Measurements from ENCODE around the gene FBN3.

The FBN3 gene

DNA sequence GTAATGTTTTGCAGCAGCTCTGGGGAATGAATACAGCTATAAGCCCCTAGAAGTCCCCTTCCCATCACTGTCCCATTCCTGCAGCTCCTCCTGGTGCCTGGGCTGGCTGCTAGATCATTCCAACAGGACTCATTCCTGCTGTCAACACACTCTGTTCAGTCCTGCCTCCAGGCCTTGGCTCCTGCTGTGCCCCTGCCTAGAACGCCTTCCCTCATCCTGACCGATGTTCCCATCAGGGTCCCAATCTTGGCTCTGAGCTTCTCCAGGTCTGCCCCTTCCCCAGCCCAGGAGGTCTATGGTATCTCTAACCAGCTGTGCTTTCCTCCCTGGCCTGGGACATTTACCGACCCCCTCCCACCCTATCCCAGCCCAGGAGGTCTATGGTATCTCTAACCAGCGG, 48.1 kb downstream of the FBN3 start:
- TF ChIP-seq, protein P1, sequence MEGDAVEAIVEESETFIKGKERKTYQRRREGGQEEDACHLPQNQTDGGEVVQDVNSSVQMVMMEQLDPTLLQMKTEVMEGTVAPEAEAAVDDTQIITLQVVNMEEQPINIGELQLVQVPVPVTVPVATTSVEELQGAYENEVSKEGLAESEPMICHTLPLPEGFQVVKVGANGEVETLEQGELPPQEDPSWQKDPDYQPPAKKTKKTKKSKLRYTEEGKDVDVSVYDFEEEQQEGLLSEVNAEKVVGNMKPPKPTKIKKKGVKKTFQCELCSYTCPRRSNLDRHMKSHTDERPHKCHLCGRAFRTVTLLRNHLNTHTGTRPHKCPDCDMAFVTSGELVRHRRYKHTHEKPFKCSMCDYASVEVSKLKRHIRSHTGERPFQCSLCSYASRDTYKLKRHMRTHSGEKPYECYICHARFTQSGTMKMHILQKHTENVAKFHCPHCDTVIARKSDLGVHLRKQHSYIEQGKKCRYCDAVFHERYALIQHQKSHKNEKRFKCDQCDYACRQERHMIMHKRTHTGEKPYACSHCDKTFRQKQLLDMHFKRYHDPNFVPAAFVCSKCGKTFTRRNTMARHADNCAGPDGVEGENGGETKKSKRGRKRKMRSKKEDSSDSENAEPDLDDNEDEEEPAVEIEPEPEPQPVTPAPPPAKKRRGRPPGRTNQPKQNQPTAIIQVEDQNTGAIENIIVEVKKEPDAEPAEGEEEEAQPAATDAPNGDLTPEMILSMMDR (IDR thresholded peaks at IDR 0.05; ENCODE audit: low read depth, low read length, missing control alignments), result no peak
- no peak for DNase-seq (ENCODE audit: low read depth)
- H3K4me3 ChIP-seq (ENCODE audit: low read depth, low read length), result no peak overlapping the region

DNA sequence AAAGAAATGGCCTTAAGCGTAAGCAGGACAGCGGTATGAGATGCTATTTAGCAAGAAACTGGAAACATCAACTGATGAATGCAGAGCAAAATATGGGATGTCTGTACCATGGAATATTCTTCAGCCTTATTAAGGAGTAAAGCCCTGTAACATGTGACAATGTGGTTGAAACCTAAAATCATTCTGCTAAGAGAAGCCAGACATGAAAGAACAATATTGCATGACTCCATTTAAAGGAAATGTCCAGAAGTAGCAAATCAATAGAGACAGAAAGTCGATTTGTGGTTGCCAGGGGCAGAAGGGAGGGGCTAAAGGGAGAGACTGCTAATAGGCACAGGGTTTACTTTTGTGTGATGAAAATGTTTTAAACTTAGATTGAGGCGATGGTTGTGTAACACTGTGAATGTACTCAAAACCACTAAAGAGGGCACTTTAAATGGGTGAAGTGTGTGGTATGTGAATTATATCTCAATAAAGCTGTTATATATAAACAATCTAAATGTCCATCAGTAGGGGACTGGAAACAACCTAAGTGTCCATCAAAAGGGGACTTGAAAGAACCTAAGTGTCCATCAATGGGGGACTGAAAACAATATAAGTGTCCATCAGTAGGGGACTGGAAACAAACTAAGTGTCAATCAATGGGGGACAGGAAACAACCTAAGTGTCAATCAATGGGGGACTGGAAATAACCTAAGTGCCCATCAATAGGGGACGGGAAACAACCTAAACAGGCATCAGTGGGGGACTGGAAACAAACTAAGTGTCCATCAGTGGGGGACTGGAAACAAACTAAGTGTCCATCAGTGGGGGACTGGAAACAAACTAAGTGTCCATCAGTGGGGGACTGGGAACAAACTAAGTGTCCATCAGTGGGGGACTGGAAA, 51.5 kb downstream of the FBN3 start:
- DNase-seq (ENCODE audit: low read depth), result no peak
- H3K4me3 ChIP-seq (ENCODE audit: low read depth, low read length), result no peak overlapping the region
- TF ChIP-seq, protein P1 (IDR thresholded peaks at IDR 0.05; ENCODE audit: low read depth, low read length, missing control alignments), result no peak

DNA sequence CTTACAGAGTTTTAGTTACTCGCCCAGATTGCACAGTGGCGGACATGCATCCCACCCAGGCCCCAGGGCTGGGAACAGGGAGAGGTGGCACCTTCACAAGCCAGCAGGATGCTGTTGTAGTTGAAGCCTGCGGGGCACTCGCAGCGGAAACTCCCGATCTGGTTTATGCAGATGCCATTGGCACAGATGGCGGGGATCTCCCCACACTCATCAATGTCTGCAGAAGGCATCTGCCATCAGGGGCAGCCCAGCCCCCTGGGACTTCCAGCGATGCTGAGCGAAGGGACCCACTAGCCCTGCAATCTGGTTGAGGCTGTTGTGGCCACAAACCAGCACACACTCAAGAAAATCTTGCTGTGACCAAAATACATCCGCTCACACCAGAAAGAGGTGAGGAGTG, 52.2 kb downstream of the FBN3 start:
- TF ChIP-seq, protein P1 (IDR thresholded peaks at IDR 0.05; ENCODE audit: low read depth, low read length, missing control alignments), result no peak
- no peak for DNase-seq (ENCODE audit: low read depth)
- no peak overlapping the region for H3K4me3 ChIP-seq (ENCODE audit: low read depth, low read length)

DNA sequence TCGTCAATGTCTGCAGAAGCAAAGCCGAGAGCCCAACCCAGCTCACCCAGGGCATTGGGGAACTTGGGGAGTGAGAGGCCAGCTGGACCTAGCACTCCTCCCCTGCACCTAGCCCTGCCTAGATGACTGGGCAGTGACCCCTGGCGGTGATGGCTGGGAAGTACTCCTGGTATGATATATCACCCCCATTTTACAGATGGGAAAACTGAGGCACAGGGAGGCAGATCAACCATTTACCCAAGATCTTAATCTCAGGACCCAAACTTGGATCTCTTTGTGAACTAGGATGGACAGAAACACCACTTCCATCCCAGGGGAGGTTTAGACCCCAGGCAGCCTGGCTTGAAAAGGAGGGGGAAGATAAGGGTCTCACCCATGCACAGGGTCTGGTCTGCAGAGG, 53.3 kb downstream of the FBN3 start:
- no peak for DNase-seq (ENCODE audit: low read depth)
- TF ChIP-seq, protein P1 (IDR thresholded peaks at IDR 0.05; ENCODE audit: low read depth, low read length, missing control alignments), result peak; percentile 38
- H3K4me3 ChIP-seq (ENCODE audit: low read depth, low read length), result no peak overlapping the region

DNA sequence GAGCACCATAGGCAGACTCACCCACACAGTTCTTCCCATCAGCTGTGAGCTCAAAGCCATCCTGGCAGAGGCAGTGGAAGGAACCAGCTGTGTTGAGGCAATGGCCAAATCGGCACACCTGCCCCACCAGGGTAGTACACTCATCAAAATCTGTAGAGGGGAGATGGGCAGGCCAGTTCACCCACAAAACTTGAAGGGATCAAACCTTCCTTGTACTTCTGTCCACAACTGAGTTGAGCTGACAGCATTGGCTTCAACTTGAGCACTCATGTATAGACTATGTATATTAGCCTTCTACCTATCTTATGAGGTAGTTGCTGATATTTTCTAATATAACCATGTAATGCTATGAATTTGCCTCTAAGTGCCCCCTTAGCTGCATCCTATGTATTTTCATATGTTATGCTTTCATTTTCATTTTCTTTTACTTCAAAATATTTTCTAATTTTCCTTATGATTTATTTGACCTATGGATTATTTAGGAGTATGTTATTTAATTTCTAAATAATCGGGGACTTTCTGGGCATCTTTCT, 54.0 kb downstream of the FBN3 start:
- TF ChIP-seq, protein P1 (IDR thresholded peaks at IDR 0.05; ENCODE audit: low read depth, low read length, missing control alignments), result no peak
- DNase-seq (ENCODE audit: low read depth), result no peak
- no peak overlapping the region for H3K4me3 ChIP-seq (ENCODE audit: low read depth, low read length)

DNA sequence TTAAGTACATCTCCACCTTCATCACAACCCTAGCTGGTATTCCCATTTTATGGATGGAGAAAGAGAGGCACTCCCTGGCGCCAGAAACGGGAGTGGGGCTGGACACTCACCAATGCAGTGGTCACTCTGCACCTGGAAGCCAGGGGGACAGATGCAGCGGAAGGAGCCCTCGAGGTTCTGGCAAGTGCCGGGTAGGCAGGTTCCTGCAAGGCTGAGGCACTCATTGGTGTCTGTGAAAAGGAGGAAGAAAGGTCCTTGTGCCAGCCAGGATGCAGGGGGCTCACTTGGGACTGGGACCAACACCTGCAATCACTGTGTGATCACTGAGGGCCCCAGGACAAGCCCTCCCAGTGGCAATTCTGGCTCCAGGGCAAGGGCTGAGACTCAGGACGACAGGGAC, 55.1 kb downstream of the FBN3 start:
- no peak overlapping the region for H3K4me3 ChIP-seq (ENCODE audit: low read depth, low read length)
- TF ChIP-seq, protein P1 (IDR thresholded peaks at IDR 0.05; ENCODE audit: low read depth, low read length, missing control alignments), result no peak
- no peak for DNase-seq (ENCODE audit: low read depth)

Data from GM12864 (cell line).